NCI-H526 (cell line): ENCODE measurements around the gene COL9A3.

ENCODE experiments used
- DNase-seq, 2 experiments: peaks; one replicate each; lab custom pipeline; 2025; lab: John Stamatoyannopoulos, UW

COL9A3 gene

DNA sequence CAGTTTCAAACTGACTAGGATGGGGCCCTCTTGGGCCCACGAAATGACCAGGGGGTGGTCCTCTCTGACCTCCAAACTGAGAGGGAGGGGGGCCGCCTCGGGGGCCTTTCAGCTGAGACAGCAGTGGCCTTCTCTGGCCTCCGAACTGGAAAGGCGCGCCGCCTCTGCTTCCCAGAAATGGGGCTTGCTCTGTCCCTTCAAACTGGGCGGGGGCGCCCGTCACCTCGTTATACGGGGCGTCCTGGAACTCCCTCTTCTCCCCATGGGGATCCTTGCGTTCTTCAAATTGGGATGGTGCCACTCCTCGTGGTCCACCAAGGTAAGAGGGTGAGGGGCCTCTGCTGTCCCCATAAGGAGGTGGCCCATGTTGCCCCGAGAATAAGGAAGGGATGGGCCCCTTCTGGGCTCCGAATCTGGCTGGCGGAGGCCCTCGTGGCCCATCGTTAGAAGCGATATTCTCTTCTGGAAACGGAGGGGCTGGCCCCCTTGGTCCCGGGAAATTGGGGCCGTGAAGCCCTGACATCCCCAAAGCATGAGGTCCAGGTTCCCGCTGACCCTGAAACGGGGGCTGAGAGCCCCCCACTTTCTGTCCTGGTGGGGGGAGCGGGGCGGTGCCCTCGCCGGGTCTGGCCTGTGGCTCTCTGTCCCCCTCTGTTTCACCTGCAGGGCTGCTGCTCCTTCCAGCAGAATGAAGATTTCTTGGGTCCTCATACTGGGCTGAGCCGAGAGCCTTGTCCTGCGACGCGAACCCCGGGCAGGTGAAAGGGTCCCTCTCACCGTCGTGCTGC is 63.5 kb downstream of the COL9A3 start:
- DNase-seq = no peak

DNA sequence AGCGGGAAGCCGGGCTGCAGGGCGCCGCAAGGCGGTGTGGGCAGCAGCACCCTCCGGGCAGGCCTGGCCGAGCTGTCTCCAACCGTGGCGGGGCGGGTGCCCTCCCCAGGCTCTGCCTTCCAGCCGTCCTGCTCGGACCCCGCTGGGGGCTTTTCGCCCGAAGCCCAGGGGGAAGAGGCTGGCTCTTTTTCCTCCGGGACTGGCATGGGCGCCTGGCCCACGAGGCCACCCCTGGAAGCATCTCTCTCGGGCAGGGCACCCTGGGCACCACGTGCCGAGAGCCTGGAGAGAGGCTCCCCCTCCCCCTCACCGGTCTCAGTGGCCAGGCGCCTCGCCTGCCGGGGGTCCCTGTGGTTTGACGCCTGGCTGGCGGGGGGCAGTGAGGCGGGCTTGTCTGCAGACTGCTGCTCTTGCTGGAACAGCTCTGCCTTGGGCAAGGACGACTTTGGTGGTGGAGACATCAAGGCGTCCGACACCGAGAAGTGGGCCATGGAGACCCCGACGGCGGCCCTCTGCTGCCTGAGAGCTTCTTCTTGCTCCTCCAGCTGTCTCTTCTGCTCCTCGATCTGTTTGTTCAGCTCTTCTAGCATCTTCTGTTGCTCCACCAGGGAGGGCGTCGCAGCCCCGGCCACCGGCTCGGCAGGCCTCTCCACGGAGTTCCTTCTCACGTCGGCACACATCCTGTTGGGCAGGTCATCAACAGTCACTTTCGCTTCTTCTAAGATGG is 64.2 kb downstream of the COL9A3 start:
- no peak for DNase-seq

DNA sequence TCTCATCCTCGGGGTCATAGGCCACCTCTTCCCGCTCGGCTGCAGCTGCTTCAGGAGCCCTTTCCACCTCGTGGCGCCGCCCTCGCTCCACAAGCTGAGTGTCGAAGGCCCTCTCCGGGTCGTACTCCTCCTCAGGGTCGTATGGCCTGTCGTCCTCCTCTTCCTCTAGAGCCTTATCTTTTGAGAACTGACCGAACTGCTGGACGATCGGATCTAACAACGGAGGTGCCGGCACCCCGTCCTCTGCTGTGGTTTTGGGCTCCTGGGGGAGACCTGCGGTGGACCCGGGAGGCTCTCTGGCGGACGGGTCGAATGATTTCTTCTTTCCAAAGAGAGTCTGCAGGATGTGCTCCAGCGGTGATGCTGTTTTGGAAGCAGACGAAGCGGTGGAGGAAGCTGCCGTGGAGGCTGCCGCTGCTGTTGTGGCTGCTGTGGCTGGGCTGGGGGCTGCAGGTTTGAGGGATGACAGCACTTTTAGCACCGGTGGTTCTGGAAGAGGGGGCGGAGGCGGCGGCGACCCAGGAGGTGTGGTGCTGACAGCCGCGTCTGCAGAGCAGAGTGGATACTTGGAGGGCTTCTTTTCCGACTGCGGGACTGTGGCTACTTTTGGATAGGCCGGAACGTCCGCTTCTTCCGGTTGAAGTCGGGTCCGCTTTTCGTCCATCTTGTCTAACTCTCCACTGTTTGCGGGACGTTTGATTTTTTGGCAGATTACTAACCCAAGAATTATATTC is 65.0 kb downstream of the COL9A3 start:
- no peak for DNase-seq

DNA sequence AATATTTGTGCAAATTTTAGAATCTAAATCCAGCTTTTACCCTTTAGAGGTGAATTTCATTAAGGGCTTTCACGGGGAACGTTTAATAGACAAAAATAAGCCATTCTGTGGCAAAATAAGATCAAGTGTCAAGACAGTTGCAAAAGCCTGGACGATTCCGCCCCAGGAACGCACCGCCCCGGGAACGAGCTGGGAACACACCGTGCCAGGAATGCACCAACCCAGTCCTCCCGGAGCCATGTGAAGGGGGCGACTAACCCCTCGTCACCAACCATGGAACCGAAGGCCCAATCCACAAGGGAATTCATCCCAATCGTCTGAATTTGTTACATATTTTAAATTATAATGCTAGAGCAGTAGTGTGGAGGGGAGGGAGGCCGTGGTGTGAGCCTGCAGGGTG is 65.6 kb downstream of the COL9A3 start:
- DNase-seq = no peak

DNA sequence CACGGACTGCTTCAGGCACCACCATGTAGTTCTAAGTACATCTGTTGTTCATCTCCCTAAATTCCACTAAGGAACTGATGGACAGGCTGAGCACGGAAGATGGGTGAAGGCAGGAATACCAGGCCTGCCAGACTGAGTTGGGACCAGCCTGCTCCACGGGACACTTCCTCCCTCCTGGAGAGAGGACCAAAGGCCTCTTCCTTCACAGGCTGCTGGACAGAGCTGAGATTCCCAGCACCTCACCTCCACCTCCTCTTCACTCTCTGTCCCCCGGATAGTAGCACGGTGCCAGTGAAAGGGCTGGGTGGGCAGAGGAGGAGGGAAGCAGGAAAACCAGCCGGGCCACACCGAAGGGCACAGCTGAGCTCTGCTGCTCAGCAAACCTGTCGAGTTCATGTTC is 67.7 kb downstream of the COL9A3 start:
- DNase-seq = no peak

DNA sequence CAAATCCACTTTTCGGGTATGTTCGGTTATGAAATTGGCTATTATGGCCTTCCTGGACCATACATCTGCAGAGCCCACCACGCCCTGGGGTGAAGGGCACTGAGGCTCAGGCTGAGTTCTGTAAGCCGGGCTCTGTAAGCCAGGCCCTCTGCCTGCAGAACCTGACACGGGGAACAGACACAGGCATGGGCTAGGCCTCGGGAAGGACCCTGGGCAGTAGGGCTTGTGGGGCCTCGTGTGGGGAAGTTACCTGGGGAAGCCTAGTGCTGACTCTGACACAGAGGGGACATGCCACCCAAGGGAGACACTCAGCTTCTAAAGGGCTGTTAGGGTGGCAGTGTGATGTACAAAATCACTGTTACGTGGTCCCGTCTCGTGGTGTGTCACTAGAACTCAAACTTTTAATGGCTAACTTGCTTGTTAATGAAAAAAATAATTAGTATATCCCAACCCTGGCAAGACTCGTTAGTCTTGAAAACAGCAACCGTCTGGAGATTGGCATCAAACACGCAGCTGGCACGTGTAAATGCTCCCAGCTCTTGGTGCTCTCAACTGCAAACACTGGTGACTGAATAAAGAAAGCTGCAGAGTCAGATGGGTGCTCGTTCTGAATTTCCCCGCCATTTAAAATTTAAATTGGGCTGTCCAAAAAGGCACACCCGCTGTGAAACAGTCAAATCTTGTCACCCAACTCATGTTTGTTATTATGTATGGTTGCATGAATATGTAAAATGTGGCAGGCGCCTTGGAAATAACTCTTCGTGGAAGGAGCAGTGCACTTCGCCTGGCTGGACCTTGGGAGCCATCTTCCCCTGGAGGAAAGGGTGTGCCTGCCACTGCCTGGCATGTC is 68.4 kb downstream of the COL9A3 start:
- DNase-seq = peak; percentile 24 to 61

DNA sequence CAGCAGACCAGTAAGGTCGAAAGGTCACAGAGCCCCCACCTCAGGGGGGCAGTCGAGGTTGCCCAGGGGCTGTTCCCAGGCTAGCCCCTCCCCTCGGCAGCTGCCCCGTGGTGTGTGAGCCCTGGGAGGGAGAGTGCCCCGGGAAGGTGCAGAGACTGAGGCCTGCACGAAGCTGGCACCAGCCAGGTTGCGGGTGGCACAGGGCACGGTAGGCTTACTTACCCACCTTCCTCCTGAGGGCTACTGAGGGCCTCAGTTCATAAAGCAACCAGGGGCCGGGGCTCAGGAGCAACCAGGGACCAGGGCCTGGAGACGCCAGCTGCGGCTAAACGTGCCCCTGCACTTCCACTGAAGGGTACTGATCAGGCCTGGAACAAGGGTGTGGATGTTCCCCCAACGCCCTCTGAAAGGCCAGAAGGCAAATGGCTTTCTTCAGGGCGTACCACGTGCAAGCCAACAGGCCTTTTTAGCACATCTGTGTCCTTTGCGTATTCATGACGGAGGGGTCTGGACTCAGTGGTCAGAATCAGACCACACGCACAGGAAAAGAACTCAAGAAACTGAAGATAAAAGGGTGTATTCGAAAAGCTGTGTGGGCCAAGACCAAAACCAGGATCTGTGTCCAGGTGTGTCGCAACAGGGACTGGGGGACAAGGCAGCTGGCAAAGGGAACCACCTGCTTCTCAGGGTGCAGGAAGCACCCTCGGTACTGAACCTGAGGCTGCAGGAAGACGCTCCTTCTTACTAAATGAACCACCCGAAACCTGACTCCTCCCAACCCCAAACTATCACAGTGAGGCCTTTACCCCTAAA is 69.3 kb downstream of the COL9A3 start:
- DNase-seq = no peak

DNA sequence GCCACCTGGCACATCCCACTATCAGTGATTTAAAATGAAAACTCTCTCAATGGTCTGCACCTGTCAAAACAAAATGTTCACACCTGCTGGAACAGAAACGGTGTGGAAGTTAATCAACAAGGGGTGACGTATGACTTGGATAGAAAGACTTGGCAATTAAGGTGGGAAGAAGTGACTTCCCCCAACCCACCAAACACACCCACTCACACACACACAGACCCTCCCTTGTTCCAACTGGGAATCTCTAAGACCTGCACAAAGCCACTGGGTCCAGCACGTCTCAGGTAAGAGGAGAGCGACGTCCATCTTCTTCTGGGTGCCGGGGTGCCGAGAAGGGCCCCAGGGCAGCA is 69.8 kb downstream of the COL9A3 start:
- no peak for DNase-seq

DNA sequence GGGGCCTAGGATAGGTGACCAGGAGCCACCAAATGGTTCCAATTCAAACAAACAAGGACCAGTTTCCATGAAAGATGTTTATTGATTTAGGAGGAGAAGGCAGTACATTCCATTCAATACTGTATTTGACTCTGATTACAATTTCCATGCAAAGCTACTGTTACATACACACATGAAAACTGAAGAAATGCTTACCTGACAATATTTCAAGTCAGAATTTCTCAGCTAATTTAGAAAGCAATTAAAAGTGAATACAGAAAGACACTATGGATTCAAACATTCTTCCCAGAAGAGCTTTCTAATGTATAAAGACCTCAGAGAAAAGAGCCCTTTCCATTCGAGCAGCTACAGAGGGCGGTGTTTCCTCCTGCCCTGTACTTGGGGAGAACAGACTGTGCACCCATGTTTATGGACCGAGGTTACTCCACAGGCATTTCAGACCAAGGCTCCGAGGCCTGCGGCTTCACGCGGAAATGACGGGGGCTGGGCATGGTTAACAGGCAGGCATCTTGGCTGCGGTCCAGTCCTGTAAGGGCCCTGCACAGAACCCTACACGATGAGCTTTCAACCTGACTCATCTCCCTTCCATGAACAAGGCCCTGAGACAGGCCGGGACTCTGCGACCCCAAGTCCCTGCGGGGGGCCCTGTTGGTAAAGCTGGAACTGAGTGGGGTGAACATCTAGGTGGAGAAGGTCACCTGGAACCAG is 70.5 kb downstream of the COL9A3 start:
- DNase-seq = no peak

DNA sequence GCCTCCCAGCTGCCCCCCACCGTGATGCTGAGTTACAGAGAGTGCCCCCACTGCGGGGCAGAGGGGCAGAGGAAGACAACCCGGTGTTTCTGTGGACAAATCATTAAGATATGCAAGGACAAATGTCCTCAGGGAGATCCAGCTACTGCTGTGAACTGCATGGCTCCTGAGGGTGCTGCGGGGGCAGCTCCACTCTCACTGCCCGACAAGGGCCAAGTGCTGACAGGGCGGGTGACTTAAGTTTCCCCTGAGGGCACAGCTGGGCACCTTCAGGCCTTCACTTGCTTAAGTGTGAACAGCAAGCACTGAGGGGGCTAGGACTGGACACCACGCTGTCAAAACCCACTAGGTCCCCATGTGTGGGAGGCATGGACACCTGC is 71.0 kb downstream of the COL9A3 start:
- no peak for DNase-seq

DNA sequence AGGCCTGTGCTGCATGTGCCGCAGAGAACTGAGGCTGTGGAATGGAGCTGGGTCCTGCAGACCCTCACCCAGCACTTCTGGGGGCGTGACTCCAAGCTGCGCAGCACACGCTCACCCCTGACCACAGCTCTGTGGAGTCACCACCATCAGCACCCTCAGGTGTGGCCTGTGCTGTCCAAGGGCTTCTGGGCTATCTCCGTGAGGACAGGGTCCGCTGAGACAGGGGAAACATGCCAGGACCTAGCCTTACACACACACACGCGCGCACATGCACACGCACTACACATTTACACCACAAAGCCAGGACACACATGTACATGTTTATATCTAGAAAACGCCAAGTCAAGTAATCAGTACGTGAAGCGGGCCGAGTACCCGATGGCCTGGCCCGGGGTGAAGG is 71.6 kb downstream of the COL9A3 start:
- no peak for DNase-seq

DNA sequence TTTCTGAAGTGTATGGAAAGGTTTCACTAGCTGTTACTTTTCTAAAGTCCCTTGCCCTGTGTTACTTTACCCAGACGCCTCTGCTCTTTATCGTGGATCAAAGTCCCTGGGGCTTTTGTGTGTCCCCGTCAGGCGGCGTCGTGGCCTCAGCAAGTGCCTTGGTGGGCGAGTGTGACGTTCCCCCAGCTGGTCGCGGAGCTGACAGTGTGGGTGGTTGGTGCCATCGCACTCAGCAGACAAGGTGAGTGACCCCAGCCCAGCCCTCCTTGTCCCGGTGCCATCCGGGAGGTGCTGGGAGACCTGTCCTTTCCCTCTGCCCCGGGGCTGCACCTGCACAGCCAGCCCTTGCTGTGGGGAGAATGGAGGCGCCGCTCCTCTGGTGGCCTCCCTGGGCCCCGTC is 72.1 kb downstream of the COL9A3 start:
- no peak for DNase-seq

DNA sequence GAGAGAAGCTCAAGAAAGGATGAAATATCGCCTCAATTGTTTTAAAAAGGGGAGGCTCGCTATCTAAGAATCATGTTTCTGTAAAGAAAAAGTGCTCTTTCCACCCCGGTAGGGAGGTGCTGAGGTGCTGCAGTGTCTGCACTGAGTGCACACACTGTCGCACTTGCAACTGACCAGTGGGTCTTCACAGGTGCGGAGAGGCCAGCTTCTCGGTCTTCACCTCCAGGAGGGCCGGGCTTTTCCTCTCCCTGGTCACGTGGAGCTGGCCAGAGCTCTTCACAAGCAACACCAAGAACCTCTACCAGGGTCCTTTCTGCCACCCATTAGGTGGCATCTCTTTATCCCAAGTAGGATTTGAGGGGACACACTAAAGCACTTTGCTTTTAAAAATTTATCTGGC is 72.6 kb downstream of the COL9A3 start:
- DNase-seq = no peak

DNA sequence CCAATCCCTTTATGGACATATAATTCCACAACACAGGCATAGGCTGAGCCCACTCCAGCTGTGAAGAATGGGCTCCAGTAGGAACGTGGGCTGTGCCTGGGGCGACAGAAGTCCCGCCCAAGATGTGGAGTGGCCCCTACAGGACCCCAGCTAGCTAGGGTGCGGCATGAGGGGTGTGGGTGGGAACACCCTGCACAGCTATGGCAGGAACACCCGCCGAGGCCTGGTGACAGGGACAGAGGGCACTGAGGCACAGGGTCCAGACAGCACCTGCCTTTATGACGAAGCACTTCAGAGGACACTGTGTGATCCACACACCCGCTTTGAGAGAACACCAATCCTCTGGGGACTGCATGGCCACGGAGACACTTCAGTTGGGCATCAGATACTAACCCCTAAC is 73.0 kb downstream of the COL9A3 start:
- DNase-seq = no peak

DNA sequence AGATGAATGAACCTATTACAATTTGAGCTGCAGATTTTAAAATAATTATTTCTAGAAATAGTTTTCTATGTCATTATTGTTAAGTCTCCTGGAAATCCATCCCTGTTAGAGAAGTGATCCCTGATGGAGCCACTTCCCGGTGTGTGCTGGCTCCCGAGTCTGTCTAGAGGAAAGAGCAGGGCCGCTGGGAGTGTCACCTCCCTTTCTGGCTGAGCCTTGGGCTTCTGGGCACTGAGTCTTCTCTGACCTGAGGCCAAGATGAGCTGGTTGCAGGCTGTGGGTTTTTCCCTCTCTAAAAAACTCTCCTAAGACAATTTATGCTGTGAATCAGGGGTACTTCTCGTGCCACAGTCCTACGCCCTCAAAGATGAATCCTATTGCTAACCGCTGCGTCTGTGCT is 73.6 kb downstream of the COL9A3 start:
- no peak for DNase-seq
